HCT116 (cell line): ENCODE measurements around the gene ANO10. TPM values are rescaled to one million over a fixed set of nuclear protein-coding genes. Genes with fewer than 3 reads are reported as not detected.

ENCODE experiments used
- ATAC-seq: fragments of 200-7000 bp; cut with Tn5 transposase; 2 replicates; pipeline ENCODE4 v1.9.1; 2020; ENCODE audit warnings: mild to moderate bottlenecking, moderate library complexity
- BruUV-seq: library from RNA; stranded (reverse); fragments of 400-500 nt; replicated peaks from 2 replicates; lab custom pipeline; 2021; lab: Mats Ljungman, UMichigan
- CTCF ChIA-PET: fragments of 300-600 bp; sonication (Branson Sonifier 250); formaldehyde crosslinking; loops from one replicate; lab custom pipeline; 2021; ENCODE audit warnings: antibody characterized with exemption; lab: Charles Lee
- POLR2A ChIA-PET: fragments of 300-600, 350-600 bp; sonication (Branson Sonifier 250); formaldehyde crosslinking; loops from one replicate; lab custom pipeline; 2021; ENCODE audit warnings: antibody characterized with exemption; lab: Charles Lee
- RAD21 ChIA-PET, 2 experiments: fragments of 300-600 bp; sonication (Branson Sonifier 250); formaldehyde crosslinking; loops; one replicate each; lab custom pipeline; 2023; ENCODE audit warnings: low total read pairs in 2 of 2; ENCODE audit not compliant: uncharacterized antibody in 2 of 2, unreplicated experiment in 2 of 2, low non-redundant PET in 1 of 2; lab: Charles Lee
- DNase-seq: peaks from one replicate; pipeline ENCODE4 v3.0.0-alpha.2; 2010; ENCODE audit warnings: low read depth, low spot score
- H2AFZ ChIP-seq: fragments of 200-600 bp; shearing (Covaris generic), sonication (generic); 2 replicates; pipeline ENCODE4 v1.6.1; 2017; ENCODE audit warnings: low read depth, mixed run types, mixed read lengths, antibody characterized with exemption, low read length; ENCODE audit not compliant: poor library complexity, severe bottlenecking
- H3K27ac ChIP-seq: 2 replicates; pipeline ENCODE4 v1.5.1; 2012; ENCODE audit warnings: low read depth, low read length
- H3K27me3 ChIP-seq: fragments of 200-600 bp; sonication (generic); 2 replicates; pipeline ENCODE4 v1.6.1; 2016; ENCODE audit warnings: mixed run types, low read length, mixed read lengths; ENCODE audit not compliant: insufficient read depth
- H3K36me3 ChIP-seq, 2 experiments: fragments of 200-500 bp in 1 of 2; fragments of 200-600 bp in 1 of 2; sonication (Bioruptor generic) in 1 of 2; sonication (generic) in 1 of 2; 2 replicates each; pipeline versions ENCODE4 v1.5.1 to v1.6.1; 2014 to 2016; ENCODE audit warnings: low read length in 2 of 2, inconsistent platforms in 1 of 2, mixed read lengths in 1 of 2, mixed run types in 1 of 2; ENCODE audit not compliant: insufficient read depth in 2 of 2, control insufficient read depth in 1 of 2
- H3K4me1 ChIP-seq, 2 experiments: fragments of 200-600 bp in 1 of 2; sonication (generic) in 1 of 2; 2 replicates each; pipeline versions ENCODE4 v1.5.1 to v1.6.1; 2012 to 2017; ENCODE audit warnings: low read length in 2 of 2, inconsistent platforms in 1 of 2, mild to moderate bottlenecking in 1 of 2, mixed read lengths in 1 of 2, mixed run types in 1 of 2, moderate library complexity in 1 of 2; ENCODE audit not compliant: insufficient read depth in 2 of 2, control insufficient read depth in 1 of 2
- H3K4me2 ChIP-seq: fragments of 200-600 bp; sonication (generic); 2 replicates; pipeline ENCODE4 v1.6.1; 2017; ENCODE audit warnings: mixed run types, low read length, mixed read lengths
- H3K4me3 ChIP-seq, 2 experiments: fragments of 200-600 bp in 1 of 2; sonication (generic) in 1 of 2; replicated peaks in 1 of 2; 2 replicates each; pipeline ENCODE4 v1.5.1; 2011 to 2016; ENCODE audit warnings: low read length in 2 of 2, control low read depth in 1 of 2, low read depth in 1 of 2, mild to moderate bottlenecking in 1 of 2, mixed read lengths in 1 of 2, mixed run types in 1 of 2
- H3K79me2 ChIP-seq: fragments of 200-600 bp; sonication (generic); 2 replicates; pipeline ENCODE4 v1.6.1; 2017; ENCODE audit warnings: mild to moderate bottlenecking, mixed run types, low read length, moderate library complexity, mixed read lengths; ENCODE audit not compliant: insufficient read depth
- H3K9ac ChIP-seq: fragments of 200-600 bp; sonication (generic); 2 replicates; pipeline ENCODE4 v1.6.1; 2016; ENCODE audit warnings: low read length, mixed read lengths
- H3K9me2 ChIP-seq: fragments of 200-600 bp; sonication (generic), shearing (Covaris generic); 2 replicates; pipeline ENCODE4 v1.6.1; 2017; ENCODE audit warnings: mixed run types, mild to moderate bottlenecking, moderate library complexity; ENCODE audit not compliant: insufficient read depth
- H3K9me3 ChIP-seq, 2 experiments: fragments of 200-500 bp in 1 of 2; fragments of 200-600 bp in 1 of 2; sonication (Bioruptor generic) in 1 of 2; sonication (generic) in 1 of 2; 2 replicates each; pipeline ENCODE4 v1.6.1; 2014 to 2017; ENCODE audit warnings: low read length in 2 of 2, mixed read lengths in 2 of 2, inconsistent platforms in 1 of 2, low read depth in 1 of 2, mild to moderate bottlenecking in 1 of 2, mixed run types in 1 of 2, moderate library complexity in 1 of 2; ENCODE audit not compliant: control insufficient read depth in 1 of 2, insufficient read depth in 1 of 2
- H4K20me1 ChIP-seq: fragments of 200-600 bp; sonication (generic), shearing (Covaris generic); 2 replicates; pipeline ENCODE4 v1.6.1; 2017; ENCODE audit warnings: mixed run types, mild to moderate bottlenecking, moderate library complexity; ENCODE audit not compliant: insufficient read depth
- CEBPB ChIP-seq: IDR thresholded peaks from 2 replicates; pipeline ENCODE4 v1.6.1; 2012; ENCODE audit warnings: low read depth
- ELF1 ChIP-seq: IDR thresholded peaks from 2 replicates; pipeline ENCODE4 v1.6.1; 2012; ENCODE audit warnings: low read depth, borderline replicate concordance
- FOSL1 ChIP-seq: IDR thresholded peaks from 2 replicates; pipeline ENCODE4 v1.6.1; 2012; ENCODE audit warnings: low read depth
- RAD21 ChIP-seq: IDR thresholded peaks from 2 replicates; pipeline ENCODE4 v1.6.1; 2012; ENCODE audit warnings: low read depth, mild to moderate bottlenecking
- TCF7L2 ChIP-seq: IDR thresholded peaks from 2 replicates; pipeline ENCODE4 v1.7.0; 2011; ENCODE audit warnings: borderline replicate concordance, inconsistent platforms; ENCODE audit not compliant: insufficient read depth, insufficient read length; ENCODE audit errors: extremely low read depth
- ZNF274 ChIP-seq: fragments of 200-500 bp; sonication (Bioruptor generic); IDR thresholded peaks from 2 replicates; pipeline ENCODE4 v1.6.1; 2014; ENCODE audit warnings: mild to moderate bottlenecking, low read depth, low read length, inconsistent platforms
- intact Hi-C: fragments of 100-400 bp; cut with micrococcal nuclease; formaldehyde crosslinking; loops from 2 replicates; pipeline ENCODE4 v1.10.0; 2022
- total RNA-seq: library from RNA; stranded (reverse); gene quantifications from one replicate; pipeline ENCODE4 v1.2.1, GENCODE V29; 2021; ENCODE audit not compliant: unreplicated experiment
- TF ChIP-seq, protein P1 (sequence below): IDR thresholded peaks from 2 replicates; pipeline ENCODE4 v1.6.1; 2012; ENCODE audit warnings: low read depth
- TF ChIP-seq, protein P2 (sequence below): IDR thresholded peaks from 2 replicates; pipeline ENCODE4 v1.6.1; 2011; ENCODE audit warnings: mild to moderate bottlenecking, low read length, moderate library complexity; ENCODE audit not compliant: insufficient replicate concordance; ENCODE audit errors: extremely low read depth
- TF ChIP-seq, protein P3 (sequence below), 3 experiments: fragments of 200-600 bp in 1 of 3; sonication (generic) in 1 of 3; IDR thresholded peaks in 2 of 3; conservative IDR thresholded peaks in 1 of 3; 2 replicates each; pipeline ENCODE4 v1.5.1; 2012 to 2017; ENCODE audit warnings: low read depth in 2 of 3, low read length in 2 of 3, antibody characterized with exemption in 1 of 3, borderline replicate concordance in 1 of 3, control low read depth in 1 of 3, mild to moderate bottlenecking in 1 of 3, mixed read lengths in 1 of 3, mixed run types in 1 of 3, moderate library complexity in 1 of 3; ENCODE audit not compliant: insufficient read depth in 1 of 3
- TF ChIP-seq, protein P4 (sequence below): IDR thresholded peaks from 2 replicates; pipeline ENCODE4 v1.6.1; 2012

ANO10 gene
- total RNA-seq, 1 experiment from 2014 or later = 13.3 TPM

- TF ChIP-seq, protein P1, sequence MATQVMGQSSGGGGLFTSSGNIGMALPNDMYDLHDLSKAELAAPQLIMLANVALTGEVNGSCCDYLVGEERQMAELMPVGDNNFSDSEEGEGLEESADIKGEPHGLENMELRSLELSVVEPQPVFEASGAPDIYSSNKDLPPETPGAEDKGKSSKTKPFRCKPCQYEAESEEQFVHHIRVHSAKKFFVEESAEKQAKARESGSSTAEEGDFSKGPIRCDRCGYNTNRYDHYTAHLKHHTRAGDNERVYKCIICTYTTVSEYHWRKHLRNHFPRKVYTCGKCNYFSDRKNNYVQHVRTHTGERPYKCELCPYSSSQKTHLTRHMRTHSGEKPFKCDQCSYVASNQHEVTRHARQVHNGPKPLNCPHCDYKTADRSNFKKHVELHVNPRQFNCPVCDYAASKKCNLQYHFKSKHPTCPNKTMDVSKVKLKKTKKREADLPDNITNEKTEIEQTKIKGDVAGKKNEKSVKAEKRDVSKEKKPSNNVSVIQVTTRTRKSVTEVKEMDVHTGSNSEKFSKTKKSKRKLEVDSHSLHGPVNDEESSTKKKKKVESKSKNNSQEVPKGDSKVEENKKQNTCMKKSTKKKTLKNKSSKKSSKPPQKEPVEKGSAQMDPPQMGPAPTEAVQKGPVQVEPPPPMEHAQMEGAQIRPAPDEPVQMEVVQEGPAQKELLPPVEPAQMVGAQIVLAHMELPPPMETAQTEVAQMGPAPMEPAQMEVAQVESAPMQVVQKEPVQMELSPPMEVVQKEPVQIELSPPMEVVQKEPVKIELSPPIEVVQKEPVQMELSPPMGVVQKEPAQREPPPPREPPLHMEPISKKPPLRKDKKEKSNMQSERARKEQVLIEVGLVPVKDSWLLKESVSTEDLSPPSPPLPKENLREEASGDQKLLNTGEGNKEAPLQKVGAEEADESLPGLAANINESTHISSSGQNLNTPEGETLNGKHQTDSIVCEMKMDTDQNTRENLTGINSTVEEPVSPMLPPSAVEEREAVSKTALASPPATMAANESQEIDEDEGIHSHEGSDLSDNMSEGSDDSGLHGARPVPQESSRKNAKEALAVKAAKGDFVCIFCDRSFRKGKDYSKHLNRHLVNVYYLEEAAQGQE = no peak
- no peak for TF ChIP-seq FOSL1
These were observed 34.5 kb downstream of the ANO10 start (continued) for GRCh38 chr3:43587303-43587702.

DNA sequence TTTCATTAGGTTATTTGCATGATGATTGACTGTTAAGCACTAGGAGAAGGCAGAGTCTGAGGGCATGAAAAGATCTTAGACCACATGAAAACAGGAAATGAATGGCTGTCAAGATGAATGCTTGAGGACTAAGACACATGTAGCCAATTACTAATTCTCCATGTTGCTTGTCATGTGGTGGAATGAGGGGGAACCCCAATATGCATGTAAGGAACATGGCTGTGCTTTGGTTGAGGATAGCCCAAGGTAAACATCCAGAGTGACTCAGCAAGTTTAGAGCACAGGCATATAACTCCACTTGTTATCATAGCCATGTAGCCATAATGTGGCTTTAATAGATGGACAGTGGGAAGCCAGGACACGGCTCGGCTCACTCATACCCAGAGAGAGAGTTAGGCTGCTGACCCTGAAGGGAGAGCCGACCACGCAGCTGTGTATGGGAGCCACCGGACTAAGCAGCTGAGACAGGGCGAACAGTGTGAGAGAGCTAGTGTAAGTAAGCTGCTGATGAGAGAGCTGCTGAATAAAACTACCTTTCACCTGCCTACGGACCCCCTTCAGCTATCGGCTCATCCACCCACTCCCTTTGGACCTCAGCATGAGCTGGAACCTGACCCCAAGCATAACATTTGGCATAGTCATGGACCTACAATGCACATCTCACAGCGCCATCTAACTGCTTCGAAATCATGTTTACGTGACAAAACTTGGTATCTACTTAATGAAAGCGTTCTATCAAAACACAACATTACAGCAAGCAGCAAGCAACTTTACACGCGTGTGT is 37.6 kb downstream of the ANO10 start:
- Histone ChIP-seq H3K27ac (no peak overlapping the region), H3K4me2 (no peak overlapping the region), H3K9ac (no peak overlapping the region), H3K79me2 (no peaks in the 10 kb centered on the region), H3K9me3 (no peaks in the 10 kb centered on the region), H3K9me2 (no peaks in the 10 kb centered on the region), H3K4me1 (peaks cover 0 to 16% of the 10 kb centered on the region in 2 experiments; a peak in 1 of 4 replicates), H2AFZ (no peak overlapping the region), H3K4me3 (no peak overlapping the region), H4K20me1 (no peaks in the 10 kb centered on the region), H3K27me3 (no peaks in the 10 kb centered on the region), H3K36me3 (no peaks in the 10 kb centered on the region)
- RAD21 ChIA-PET = no interaction called here
- POLR2A ChIA-PET = no interaction called here
- ATAC-seq (no peak), DNase-seq (no peak)
- no TSS peak for BruUV-seq
- intact Hi-C loops = no loop called here
- CTCF ChIA-PET = no interaction called here
- TF ChIP-seq, protein P1 = no peak
- no peak for TF ChIP-seq ELF1
- no peak for TF ChIP-seq TCF7L2
- TF ChIP-seq, protein P2, sequence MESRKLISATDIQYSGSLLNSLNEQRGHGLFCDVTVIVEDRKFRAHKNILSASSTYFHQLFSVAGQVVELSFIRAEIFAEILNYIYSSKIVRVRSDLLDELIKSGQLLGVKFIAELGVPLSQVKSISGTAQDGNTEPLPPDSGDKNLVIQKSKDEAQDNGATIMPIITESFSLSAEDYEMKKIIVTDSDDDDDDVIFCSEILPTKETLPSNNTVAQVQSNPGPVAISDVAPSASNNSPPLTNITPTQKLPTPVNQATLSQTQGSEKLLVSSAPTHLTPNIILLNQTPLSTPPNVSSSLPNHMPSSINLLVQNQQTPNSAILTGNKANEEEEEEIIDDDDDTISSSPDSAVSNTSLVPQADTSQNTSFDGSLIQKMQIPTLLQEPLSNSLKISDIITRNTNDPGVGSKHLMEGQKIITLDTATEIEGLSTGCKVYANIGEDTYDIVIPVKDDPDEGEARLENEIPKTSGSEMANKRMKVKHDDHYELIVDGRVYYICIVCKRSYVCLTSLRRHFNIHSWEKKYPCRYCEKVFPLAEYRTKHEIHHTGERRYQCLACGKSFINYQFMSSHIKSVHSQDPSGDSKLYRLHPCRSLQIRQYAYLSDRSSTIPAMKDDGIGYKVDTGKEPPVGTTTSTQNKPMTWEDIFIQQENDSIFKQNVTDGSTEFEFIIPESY = no peak
- no peak for TF ChIP-seq ZNF274
- no peak for TF ChIP-seq FOSL1
- TF ChIP-seq, protein P3, sequence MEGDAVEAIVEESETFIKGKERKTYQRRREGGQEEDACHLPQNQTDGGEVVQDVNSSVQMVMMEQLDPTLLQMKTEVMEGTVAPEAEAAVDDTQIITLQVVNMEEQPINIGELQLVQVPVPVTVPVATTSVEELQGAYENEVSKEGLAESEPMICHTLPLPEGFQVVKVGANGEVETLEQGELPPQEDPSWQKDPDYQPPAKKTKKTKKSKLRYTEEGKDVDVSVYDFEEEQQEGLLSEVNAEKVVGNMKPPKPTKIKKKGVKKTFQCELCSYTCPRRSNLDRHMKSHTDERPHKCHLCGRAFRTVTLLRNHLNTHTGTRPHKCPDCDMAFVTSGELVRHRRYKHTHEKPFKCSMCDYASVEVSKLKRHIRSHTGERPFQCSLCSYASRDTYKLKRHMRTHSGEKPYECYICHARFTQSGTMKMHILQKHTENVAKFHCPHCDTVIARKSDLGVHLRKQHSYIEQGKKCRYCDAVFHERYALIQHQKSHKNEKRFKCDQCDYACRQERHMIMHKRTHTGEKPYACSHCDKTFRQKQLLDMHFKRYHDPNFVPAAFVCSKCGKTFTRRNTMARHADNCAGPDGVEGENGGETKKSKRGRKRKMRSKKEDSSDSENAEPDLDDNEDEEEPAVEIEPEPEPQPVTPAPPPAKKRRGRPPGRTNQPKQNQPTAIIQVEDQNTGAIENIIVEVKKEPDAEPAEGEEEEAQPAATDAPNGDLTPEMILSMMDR (IDR thresholded peaks at IDR 0.05 in 2 of 3, conservative IDR thresholded peaks at IDR 0.05 in 1 of 3; ENCODE audit: borderline replicate concordance in 1 of 3, insufficient read depth in 1 of 3, low read depth in 2 of 3, low read length in 2 of 3) = no peak
- no peak for TF ChIP-seq CEBPB
- TF ChIP-seq RAD21 = no peak
- TF ChIP-seq, protein P4, sequence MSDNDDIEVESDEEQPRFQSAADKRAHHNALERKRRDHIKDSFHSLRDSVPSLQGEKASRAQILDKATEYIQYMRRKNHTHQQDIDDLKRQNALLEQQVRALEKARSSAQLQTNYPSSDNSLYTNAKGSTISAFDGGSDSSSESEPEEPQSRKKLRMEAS = no peak
